ENCODE measurements around the gene ARID3B.

The ARID3B gene

GRCh38 chr15:74555192-74555591 is 14.2 kb downstream of the ARID3B start:
- ChIA-PET POLR2A (no interaction called here), CTCF (interaction anchor here (0.9 to 1.6 kb wide), 3 partner anchors 14 to 29 kb away, joined by 3 to 4 read pairs (median 3); no protein-coding TSS in a partner anchor)
- DNase-seq (ENCODE audit: extremely low spot score) = no peak
- TF ChIP-seq CTCF (IDR thresholded peaks at IDR 0.05; ENCODE audit: control extremely low read depth, extremely low read depth, low read depth, missing control alignments) = no peak

GRCh38 chr15:74558706-74559105 is 17.7 kb downstream of the ARID3B start:
- POLR2A ChIA-PET = no interaction called here
- TF ChIP-seq CTCF (IDR thresholded peaks at IDR 0.05; ENCODE audit: control extremely low read depth, extremely low read depth, low read depth, missing control alignments) = no peak

GRCh38 chr15:74563442-74563841 is 22.4 kb downstream of the ARID3B start:
- DNase-seq (ENCODE audit: extremely low spot score) = no peak
- TF ChIP-seq CTCF (IDR thresholded peaks at IDR 0.05; ENCODE audit: control extremely low read depth, extremely low read depth, low read depth, missing control alignments) = no peak
- POLR2A ChIA-PET = no interaction called here
- CTCF ChIA-PET = interaction anchor here (0.9 to 2.6 kb wide), 2 partner anchors 12 to 47 kb away, joined by 3 to 8 read pairs; no protein-coding TSS in a partner anchor

More at GRCh38 chr15:74558706-74559105, 17.7 kb downstream of the ARID3B start:
- DNase-seq (ENCODE audit: extremely low spot score) = no peak
- CTCF ChIA-PET = interaction anchor here (0.9 to 3.5 kb wide), 4 partner anchors 10 to 176 kb away, joined by 3 to 20 read pairs (median 4); no protein-coding TSS in a partner anchor

GRCh38 chr15:74564182-74564581 is 23.2 kb downstream of the ARID3B start:
- DNase-seq (ENCODE audit: extremely low spot score) = no peak
- CTCF ChIA-PET = interaction anchor here (0.9 kb wide), 1 partner anchor 46 kb away, joined by 3 read pairs; no protein-coding TSS in a partner anchor
- POLR2A ChIA-PET = no interaction called here
- TF ChIP-seq CTCF (IDR thresholded peaks at IDR 0.05; ENCODE audit: control extremely low read depth, extremely low read depth, low read depth, missing control alignments) = no peak

GRCh38 chr15:74565381-74566085 is 24.5 kb downstream of the ARID3B start:
- no peak for DNase-seq (ENCODE audit: extremely low spot score)
- ChIA-PET POLR2A (interaction anchor here (0.5 kb wide), 1 partner anchor 104 kb away, joined by 4 read pairs; no protein-coding TSS in a partner anchor), CTCF (interaction anchor here (1.4 kb wide), 1 partner anchor 8 kb away, joined by 5 read pairs; no protein-coding TSS in a partner anchor)
- TF ChIP-seq CTCF (IDR thresholded peaks at IDR 0.05; ENCODE audit: control extremely low read depth, extremely low read depth, low read depth, missing control alignments) = no peak

- no peak for DNase-seq (ENCODE audit: extremely low spot score)
- POLR2A ChIA-PET = no interaction called here
- TF ChIP-seq CTCF (IDR thresholded peaks at IDR 0.05; ENCODE audit: control extremely low read depth, extremely low read depth, low read depth, missing control alignments) = no peak
- CTCF ChIA-PET = interaction anchor here (0.9 to 3.4 kb wide), 4 partner anchors 10 to 19 kb away, joined by 3 to 20 read pairs (median 3); no protein-coding TSS in a partner anchor
Measured at GRCh38 chr15:74568594-74568993, 27.6 kb downstream of the ARID3B start.
